Activated CD8-positive, alpha-beta T cell treated with anti-CD3 and anti-CD28 coated beads, Interleukin-2, amount 10 ng/mL, durations not matched to agents 7 days and 5 days (primary cell): ENCODE measurements around the gene KCNQ1OT1. TPM values are rescaled to one million over a fixed set of nuclear protein-coding genes. Genes with fewer than 3 reads are reported as not detected.
A peak's percentile ranks its signal among the peaks of the same experiment; 100 is the strongest.

ENCODE experiments used
- ATAC-seq: fragments of 150-1000 bp; cut with Tn5 transposase; one replicate; pipeline ENCODE4 v1.10.0; 2021; ENCODE audit warnings: moderate library complexity
- CTCF ChIA-PET: fragments of 350-600 bp; sonication (Branson Sonifier 250); formaldehyde crosslinking; loops from one replicate; lab custom pipeline; 2021; ENCODE audit warnings: antibody characterized with exemption; lab: Charles Lee
- POLR2A ChIA-PET: fragments of 350-600 bp; sonication (Branson Sonifier 250); formaldehyde crosslinking; loops from one replicate; lab custom pipeline; 2021; ENCODE audit warnings: antibody characterized with exemption; lab: Charles Lee
- DNase-seq: peaks from one replicate; pipeline ENCODE4 v3.0.0-alpha.2; 2020
- H3K27ac Mint-ChIP-seq: one replicate; pipeline ENCODE4 v1.8.0; 2021; ENCODE audit warnings: mild to moderate bottlenecking, mixed read lengths
- H3K27me3 Mint-ChIP-seq: one replicate; pipeline ENCODE4 v1.8.0; 2021; ENCODE audit warnings: low read depth, mixed read lengths
- H3K36me3 Mint-ChIP-seq: one replicate; pipeline ENCODE4 v1.8.0; 2021; ENCODE audit warnings: low read depth, mixed read lengths
- H3K4me1 Mint-ChIP-seq: one replicate; pipeline ENCODE4 v1.8.0; 2021; ENCODE audit warnings: low read depth, mixed read lengths
- H3K4me3 Mint-ChIP-seq: one replicate; pipeline ENCODE4 v1.8.0; 2021; ENCODE audit warnings: mild to moderate bottlenecking, mixed read lengths
- H3K9me3 Mint-ChIP-seq: one replicate; pipeline ENCODE4 v1.8.0; 2022; ENCODE audit warnings: mixed read lengths; ENCODE audit not compliant: insufficient read depth
- total RNA-seq, 2 experiments: library from RNA; stranded (reverse); gene quantifications; one replicate each; pipeline ENCODE4 v1.2.3, GENCODE V29; 2021

The KCNQ1OT1 gene
- total RNA-seq, 2 experiments from 2014 or later: 0.24 to 0.26 TPM

GRCh38 chr11:2664791-2665525, 34.8 kb downstream of the KCNQ1OT1 start:
- ChIA-PET POLR2A (no interaction called here), CTCF (no interaction called here)
- DNase-seq (peak; percentile 5), ATAC-seq (no peak)
- Mint-ChIP-seq H3K9me3 (peaks cover 8% of the 10 kb centered on the region), H3K27ac (no peak overlapping the region), H3K36me3 (peaks cover 8% of the 10 kb centered on the region), H3K4me3 (no peak overlapping the region), H3K27me3 (no peaks in the 10 kb centered on the region), H3K4me1 (peaks cover 6% of the 10 kb centered on the region)

DNA sequence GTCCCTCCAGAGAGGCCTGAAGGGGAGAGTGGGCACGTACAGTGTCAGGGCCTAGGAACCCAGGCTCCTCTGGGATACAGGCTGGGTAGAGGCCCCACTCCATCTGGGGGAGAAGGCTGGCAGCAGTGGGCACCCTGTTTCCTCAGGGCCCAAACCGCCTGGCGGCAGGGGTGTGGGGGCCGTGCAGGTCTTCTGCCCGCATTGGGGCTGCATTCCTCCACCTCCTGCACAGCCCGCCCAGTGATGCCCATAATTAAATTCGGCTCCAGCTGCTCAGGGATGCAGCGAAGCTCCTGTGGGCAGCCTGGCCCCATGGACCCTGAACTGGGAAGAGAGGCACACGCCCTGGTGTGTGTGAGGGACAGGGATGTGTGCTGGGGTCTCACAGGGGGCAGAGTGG, 35.4 kb downstream of the KCNQ1OT1 start:
- H3K27ac Mint-ChIP-seq: no peak overlapping the region
- H3K4me1 Mint-ChIP-seq: peaks cover 6% of the 10 kb centered on the region
- no peak overlapping the region for H3K4me3 Mint-ChIP-seq
- no peak for ATAC-seq
- peaks cover 11% of the 10 kb centered on the region for H3K9me3 Mint-ChIP-seq
- DNase-seq: no peak
- POLR2A ChIA-PET: no interaction called here
- CTCF ChIA-PET: no interaction called here
- H3K36me3 Mint-ChIP-seq: peaks cover 9% of the 10 kb centered on the region
- H3K27me3 Mint-ChIP-seq: no peaks in the 10 kb centered on the region

- peaks cover 11% of the 10 kb centered on the region for H3K9me3 Mint-ChIP-seq
- no peak overlapping the region for H3K27ac Mint-ChIP-seq
Observed at GRCh38 chr11:2663915-2664314, 35.9 kb downstream of the KCNQ1OT1 start.

DNA sequence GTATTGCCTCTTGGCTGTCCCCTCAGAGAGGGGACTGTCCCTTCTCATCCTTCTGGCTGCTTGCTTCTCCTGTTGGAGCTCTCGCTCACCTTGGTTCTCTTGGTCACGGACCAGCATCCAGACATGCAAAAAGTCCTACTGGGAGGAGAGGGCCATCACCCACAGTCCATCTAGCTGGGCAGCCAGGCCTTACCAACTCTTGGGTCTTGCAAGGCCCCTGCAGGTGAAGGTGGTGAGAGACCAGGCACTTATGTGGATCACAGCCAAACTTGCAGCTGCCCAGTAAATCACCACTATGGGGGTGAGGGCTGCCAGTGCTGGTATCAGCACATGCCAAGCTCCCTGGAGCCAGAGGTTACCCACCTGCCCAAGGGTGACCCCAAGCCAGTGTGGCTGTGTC, 36.3 kb downstream of the KCNQ1OT1 start:
- ChIA-PET POLR2A (no interaction called here), CTCF (no interaction called here)
- no peak for DNase-seq
- Mint-ChIP-seq H3K4me1 (peaks cover 6% of the 10 kb centered on the region), H3K4me3 (no peak overlapping the region), H3K36me3 (peaks cover 15% of the 10 kb centered on the region), H3K27ac (no peak overlapping the region), H3K9me3 (peaks cover 11% of the 10 kb centered on the region), H3K27me3 (no peaks in the 10 kb centered on the region)
- ATAC-seq: no peak

More at GRCh38 chr11:2663915-2664314, 35.9 kb downstream of the KCNQ1OT1 start:
- H3K4me1 Mint-ChIP-seq: peaks cover 6% of the 10 kb centered on the region
- ATAC-seq (no peak), DNase-seq (peak; percentile 16)
- CTCF ChIA-PET: no interaction called here
- no peak overlapping the region for H3K4me3 Mint-ChIP-seq
- no peaks in the 10 kb centered on the region for H3K27me3 Mint-ChIP-seq
- peaks cover 13% of the 10 kb centered on the region for H3K36me3 Mint-ChIP-seq
- POLR2A ChIA-PET: no interaction called here

DNA sequence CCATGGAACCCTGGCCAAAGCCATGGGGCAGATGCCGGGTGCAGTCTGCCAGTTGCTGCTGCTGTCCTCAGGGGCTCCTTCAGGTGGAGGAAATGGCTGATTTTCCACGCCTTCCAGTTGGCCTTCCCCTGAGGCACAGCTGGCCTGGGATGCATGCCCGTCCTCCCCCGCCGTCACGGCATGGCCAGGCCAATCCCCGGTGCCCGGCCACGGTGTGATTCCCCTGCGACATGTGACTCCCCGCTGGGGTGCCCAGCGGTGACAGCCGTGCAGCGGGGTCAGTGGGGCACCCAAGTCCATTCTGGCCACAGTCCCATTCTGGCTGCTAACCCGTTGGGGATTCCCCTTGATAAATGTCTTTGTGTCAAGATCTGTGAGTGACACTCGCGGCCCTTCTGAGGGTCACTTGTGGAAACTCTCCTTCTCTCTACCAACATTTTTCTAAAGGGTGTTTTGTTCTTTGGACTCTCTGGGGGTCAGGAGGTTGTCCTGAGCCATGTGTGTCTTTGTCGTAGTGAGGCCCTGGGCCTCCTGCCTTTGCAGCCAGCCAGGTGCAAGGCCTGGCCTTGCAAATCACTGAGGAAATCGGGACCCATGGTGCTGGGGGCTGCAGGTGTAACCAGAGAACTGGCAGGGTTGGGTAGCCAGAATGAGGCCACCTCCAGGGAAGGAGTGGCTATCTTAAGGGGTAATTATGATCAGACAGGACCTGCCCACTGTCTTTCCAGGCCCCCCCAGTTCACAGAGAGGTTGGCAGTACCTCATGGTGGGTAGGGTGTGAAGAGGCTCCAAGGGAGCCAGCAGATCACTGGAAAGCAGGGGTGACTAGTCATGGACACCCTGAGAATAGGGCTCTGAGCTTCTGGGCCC, 37.1 kb downstream of the KCNQ1OT1 start:
- ChIA-PET POLR2A (no interaction called here), CTCF (no interaction called here)
- peaks cover 1% of the 10 kb centered on the region for H3K4me1 Mint-ChIP-seq
- ATAC-seq: no peak
- DNase-seq: peak; percentile 16
- H3K9me3 Mint-ChIP-seq: peaks cover 11% of the 10 kb centered on the region
- no peak overlapping the region for H3K4me3 Mint-ChIP-seq
- H3K27ac Mint-ChIP-seq: no peak overlapping the region
- H3K36me3 Mint-ChIP-seq: peaks cover 15% of the 10 kb centered on the region
- H3K27me3 Mint-ChIP-seq: no peaks in the 10 kb centered on the region

DNA sequence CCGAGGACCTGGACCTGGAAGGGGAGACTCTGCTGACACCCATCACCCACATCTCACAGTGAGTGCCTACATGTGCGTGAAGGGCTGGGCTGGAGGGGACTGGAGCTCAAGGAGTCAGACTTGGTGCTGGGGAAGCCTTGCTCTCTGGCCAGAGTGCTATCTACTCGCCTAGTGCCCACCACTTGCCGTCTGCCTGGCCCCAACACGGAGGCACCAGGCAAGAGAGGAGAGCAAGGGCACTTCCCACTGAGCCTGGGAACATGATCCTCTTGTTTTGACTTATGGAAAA, 37.8 kb downstream of the KCNQ1OT1 start:
- DNase-seq (peak; percentile 9), ATAC-seq (no peak)
- no peak overlapping the region for H3K4me3 Mint-ChIP-seq
- ChIA-PET CTCF (no interaction called here), POLR2A (no interaction called here)
- peaks cover 15% of the 10 kb centered on the region for H3K36me3 Mint-ChIP-seq
- peaks cover 11% of the 10 kb centered on the region for H3K9me3 Mint-ChIP-seq
- no peaks in the 10 kb centered on the region for H3K27me3 Mint-ChIP-seq
- H3K4me1 Mint-ChIP-seq: no peaks in the 10 kb centered on the region
- H3K27ac Mint-ChIP-seq: no peak overlapping the region

GRCh38 chr11:2661173-2662023, 38.4 kb downstream of the KCNQ1OT1 start:
- peak; percentile 8 for DNase-seq
- ChIA-PET CTCF (no interaction called here), POLR2A (no interaction called here)
- Mint-ChIP-seq H3K4me3 (no peak overlapping the region), H3K4me1 (no peaks in the 10 kb centered on the region), H3K27ac (no peak overlapping the region), H3K27me3 (no peaks in the 10 kb centered on the region), H3K9me3 (peaks cover 11% of the 10 kb centered on the region), H3K36me3 (peaks cover 15% of the 10 kb centered on the region)
- no peak for ATAC-seq

DNA sequence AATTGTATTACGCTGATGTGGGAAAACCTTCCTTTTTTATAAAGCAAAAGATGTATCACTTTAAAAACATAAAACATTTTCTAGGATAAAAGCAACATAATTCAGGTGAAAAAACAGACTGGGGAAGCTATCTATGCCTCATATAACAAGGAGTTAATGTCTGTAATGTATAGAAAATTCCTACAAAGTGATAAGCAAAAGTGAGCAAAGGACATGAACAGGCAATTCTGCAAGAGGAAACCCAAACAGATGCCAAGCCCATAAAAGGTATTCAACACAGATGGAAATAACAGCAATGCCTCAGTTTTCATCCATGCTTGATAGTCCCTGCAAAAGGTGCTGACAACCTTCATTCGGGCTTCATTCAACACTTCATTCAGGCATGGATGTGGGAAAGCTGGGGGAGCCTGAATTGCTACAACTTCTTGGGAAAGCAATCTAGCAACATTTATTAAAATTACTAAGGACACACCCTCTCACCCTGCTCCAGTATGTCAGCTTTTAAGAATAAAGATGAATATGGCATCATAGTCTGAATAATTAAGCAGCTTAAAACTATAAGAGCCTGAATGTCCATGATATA, 39.3 kb downstream of the KCNQ1OT1 start:
- H3K4me3 Mint-ChIP-seq: no peak overlapping the region
- peaks cover 15% of the 10 kb centered on the region for H3K36me3 Mint-ChIP-seq
- H3K9me3 Mint-ChIP-seq: peaks cover 11% of the 10 kb centered on the region
- ATAC-seq (no peak), DNase-seq (no peak)
- ChIA-PET CTCF (no interaction called here), POLR2A (no interaction called here)
- H3K4me1 Mint-ChIP-seq: no peaks in the 10 kb centered on the region
- H3K27ac Mint-ChIP-seq: no peak overlapping the region
- H3K27me3 Mint-ChIP-seq: no peaks in the 10 kb centered on the region

DNA sequence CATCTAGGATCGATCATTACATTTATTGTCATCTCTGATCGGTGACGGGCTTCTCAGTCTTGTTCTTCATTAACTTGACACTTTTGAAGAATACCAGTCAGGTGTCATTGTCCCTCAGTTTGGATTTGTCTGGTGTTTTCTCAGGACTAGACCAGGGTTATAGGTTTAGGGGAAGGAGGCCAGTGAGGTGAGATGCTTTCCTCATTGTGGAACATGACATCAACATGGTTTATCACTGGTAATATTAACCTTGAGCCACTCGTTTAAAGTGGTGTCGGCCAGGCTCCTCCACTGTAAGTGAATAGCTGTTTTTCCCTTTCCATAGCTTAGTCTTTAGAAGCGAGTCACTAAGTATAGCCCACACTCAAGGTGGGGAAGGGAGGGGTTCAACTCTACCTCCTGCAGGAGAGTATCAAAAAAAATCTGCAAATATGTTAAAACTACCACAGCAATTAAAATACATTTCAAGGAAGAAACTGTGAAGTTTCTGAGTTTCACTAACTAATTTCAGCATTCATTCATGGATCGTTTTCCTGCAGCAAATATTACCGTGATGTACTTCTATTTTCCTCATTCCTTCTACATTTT, 42.0 kb downstream of the KCNQ1OT1 start:
- ATAC-seq (no peak), DNase-seq (no peak)
- Mint-ChIP-seq H3K4me3 (no peak overlapping the region), H3K9me3 (peaks cover 11% of the 10 kb centered on the region), H3K27ac (no peak overlapping the region), H3K4me1 (no peaks in the 10 kb centered on the region), H3K36me3 (peaks cover 16% of the 10 kb centered on the region), H3K27me3 (no peaks in the 10 kb centered on the region)
- CTCF ChIA-PET: no interaction called here
- POLR2A ChIA-PET: interaction anchor here (0.6 kb wide), 1 partner anchor 1292 kb away, joined by 3 read pairs; no protein-coding TSS in a partner anchor

- ATAC-seq (no peak), DNase-seq (no peak)
- Mint-ChIP-seq H3K9me3 (peaks cover 11% of the 10 kb centered on the region), H3K27me3 (no peaks in the 10 kb centered on the region), H3K4me3 (no peak overlapping the region), H3K27ac (no peak overlapping the region), H3K4me1 (no peaks in the 10 kb centered on the region), H3K36me3 (peaks cover 18% of the 10 kb centered on the region)
- ChIA-PET CTCF (no interaction called here), POLR2A (no interaction called here)
Observed at GRCh38 chr11:2656859-2657258, 42.9 kb downstream of the KCNQ1OT1 start.

DNA sequence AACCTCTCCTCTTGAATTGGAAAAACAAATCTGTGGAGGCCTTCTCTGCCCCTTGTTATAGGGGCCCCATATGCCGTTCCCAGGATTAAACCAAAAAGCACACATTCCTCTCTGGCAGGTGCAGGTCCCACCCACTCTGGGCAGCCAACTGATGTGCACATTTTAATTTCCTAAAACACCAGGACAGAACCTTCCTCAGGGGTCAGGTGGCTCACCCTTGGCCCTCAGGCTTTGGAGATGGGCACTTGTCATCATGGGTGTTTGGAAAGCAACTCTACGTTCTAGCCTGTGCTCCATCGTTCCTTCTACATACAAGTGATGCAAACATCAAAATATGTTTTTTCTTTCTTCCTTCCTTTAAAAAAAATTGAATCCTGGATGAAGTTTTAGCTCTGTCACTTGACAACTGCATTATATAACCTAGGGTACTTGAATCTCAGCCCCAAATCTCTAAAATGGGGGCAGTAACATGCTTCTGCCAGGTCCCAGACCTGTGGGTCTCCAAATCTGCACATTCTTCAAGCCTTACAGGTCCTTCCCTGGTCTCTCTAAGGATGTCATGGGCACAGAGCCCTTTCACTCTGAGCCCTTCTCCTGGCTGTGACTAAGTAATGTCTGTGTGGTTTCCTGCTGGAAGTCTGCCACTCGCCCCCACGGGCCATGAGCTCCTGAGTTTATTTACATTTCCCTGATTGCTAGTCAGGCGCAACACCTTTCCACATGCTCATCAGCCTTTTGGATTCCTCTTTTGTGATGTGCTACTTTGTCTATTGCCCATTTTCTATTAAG, 43.8 kb downstream of the KCNQ1OT1 start:
- Mint-ChIP-seq H3K9me3 (peaks cover 9% of the 10 kb centered on the region), H3K27me3 (no peaks in the 10 kb centered on the region), H3K4me3 (no peak overlapping the region), H3K36me3 (peaks cover 18% of the 10 kb centered on the region), H3K27ac (no peak overlapping the region), H3K4me1 (no peaks in the 10 kb centered on the region)
- ATAC-seq (no peak), DNase-seq (no peak)
- POLR2A ChIA-PET: no interaction called here
- CTCF ChIA-PET: no interaction called here
